Neural cell (in vitro differentiated cells): ENCODE data around the gene MYBPHL. TPM values are rescaled to one million over a fixed set of nuclear protein-coding genes. Genes with fewer than 3 reads are reported as not detected.

Experiments used
- H2AFZ ChIP-seq: fragments of 200-600, 300-800 bp; sonication (generic), shearing (Covaris generic); 2 replicates; pipeline ENCODE4 v1.6.0; 2014; ENCODE audit warnings: low read depth, mild to moderate bottlenecking, antibody characterized with exemption, low read length, moderate library complexity
- H3F3A ChIP-seq: fragments of 200-600 bp; shearing (Covaris generic); 2 replicates; pipeline ENCODE4 v1.6.1; 2016; ENCODE audit warnings: mild to moderate bottlenecking, moderate library complexity, mixed read lengths, antibody characterized with exemption, low read length; ENCODE audit not compliant: insufficient read depth, poor library complexity, severe bottlenecking
- H3K27ac ChIP-seq: fragments of 200-600, 300-800 bp; sonication (generic), shearing (Covaris generic); 2 replicates; pipeline ENCODE4 v1.5.1; 2014; ENCODE audit warnings: mild to moderate bottlenecking, low read length, moderate library complexity
- H3K27me3 ChIP-seq: fragments of 300-800, 200-600 bp; sonication (generic), shearing (Covaris generic); 2 replicates; pipeline ENCODE4 v1.6.0; 2014; ENCODE audit warnings: mild to moderate bottlenecking, low read depth, low read length, moderate library complexity; ENCODE audit not compliant: insufficient read depth
- H3K36me3 ChIP-seq: fragments of 300-800, 200-600 bp; sonication (generic), shearing (Covaris generic); 2 replicates; pipeline ENCODE4 v1.5.1; 2014; ENCODE audit warnings: mild to moderate bottlenecking, antibody characterized with exemption, low read length, moderate library complexity; ENCODE audit not compliant: insufficient read depth
- H3K4me2 ChIP-seq: fragments of 300-800, 200-600 bp; sonication (generic), shearing (Covaris generic); 2 replicates; pipeline ENCODE4 v1.6.0; 2014; ENCODE audit warnings: mild to moderate bottlenecking, low read length
- H3K4me3 ChIP-seq: fragments of 300-800, 200-600 bp; sonication (generic), shearing (Covaris generic); 2 replicates; pipeline ENCODE4 v1.5.1; 2014; ENCODE audit warnings: mild to moderate bottlenecking, low read length, moderate library complexity
- H3K79me2 ChIP-seq: fragments of 200-600 bp; shearing (Covaris generic); replicated peaks from 2 replicates; pipeline ENCODE4 v1.6.0; 2014; ENCODE audit warnings: mild to moderate bottlenecking, low read length, moderate library complexity; ENCODE audit not compliant: insufficient read depth
- H3K9ac ChIP-seq: fragments of 300-800, 200-600 bp; sonication (generic), shearing (Covaris generic); 2 replicates; pipeline ENCODE4 v1.6.1; 2016; ENCODE audit warnings: mild to moderate bottlenecking, low read length, mixed read lengths
- H3K9me2 ChIP-seq: fragments of 200-600 bp; shearing (Covaris generic); 2 replicates; pipeline ENCODE4 v1.6.1; 2016; ENCODE audit warnings: mild to moderate bottlenecking, low read length, mixed read lengths; ENCODE audit not compliant: insufficient read depth
- H3K9me3 ChIP-seq: fragments of 200-600, 300-800 bp; sonication (generic), shearing (Covaris generic); 2 replicates; pipeline ENCODE4 v1.6.1; 2016; ENCODE audit warnings: mild to moderate bottlenecking, mixed run types, low read length, moderate library complexity, mixed read lengths
- H4K20me1 ChIP-seq: fragments of 200-600 bp; shearing (Covaris generic); 2 replicates; pipeline ENCODE4 v1.6.1; 2016; ENCODE audit warnings: mild to moderate bottlenecking, mixed run types; ENCODE audit not compliant: insufficient read depth
- EP300 ChIP-seq: fragments of 450-650 bp; conservative IDR thresholded peaks from 2 replicates; pipeline ENCODE4 v1.6.1; 2014; ENCODE audit warnings: antibody characterized with exemption, mild to moderate bottlenecking, moderate library complexity; ENCODE audit not compliant: poor library complexity, severe bottlenecking
- EZH2 ChIP-seq: fragments of 200-600, 300-800 bp; shearing (Covaris generic), sonication (generic); IDR thresholded peaks from 2 replicates; pipeline ENCODE4 v1.6.1; 2014; ENCODE audit warnings: antibody characterized with exemption, low read length, borderline replicate concordance, mild to moderate bottlenecking; ENCODE audit not compliant: insufficient read depth, poor library complexity, severe bottlenecking
- MXI1 ChIP-seq: fragments of 450-650 bp; conservative IDR thresholded peaks from 2 replicates; pipeline ENCODE4 v1.6.1; 2014; ENCODE audit warnings: antibody characterized with exemption, mild to moderate bottlenecking; ENCODE audit not compliant: poor library complexity, severe bottlenecking
- POLR2AphosphoS5 ChIP-seq: IDR thresholded peaks from 2 replicates; pipeline ENCODE4 v1.6.1; 2012
- RAD21 ChIP-seq: fragments of 450-650 bp; conservative IDR thresholded peaks from 2 replicates; pipeline ENCODE4 v1.6.1; 2014; ENCODE audit warnings: antibody characterized with exemption, mild to moderate bottlenecking, moderate library complexity
- SMC3 ChIP-seq: fragments of 450-650 bp; conservative IDR thresholded peaks from 2 replicates; pipeline ENCODE4 v1.6.1; 2014; ENCODE audit warnings: antibody characterized with exemption, mild to moderate bottlenecking, moderate library complexity; ENCODE audit not compliant: poor library complexity
- TAF1 ChIP-seq: IDR thresholded peaks from 2 replicates; pipeline ENCODE4 v1.6.1; 2012; ENCODE audit warnings: low read depth
- polyA plus RNA-seq: library from polyadenylated mRNA; depleted of rRNA; stranded (reverse); fragments of >200 nt; gene quantifications from 2 replicates; pipeline ENCODE4 v1.2.3, GENCODE V29; 2014
- TF ChIP-seq, protein P1 (sequence below): fragments of 450-650 bp; IDR thresholded peaks from 2 replicates; pipeline ENCODE4 v1.5.1; 2014; ENCODE audit warnings: antibody characterized with exemption, mild to moderate bottlenecking, moderate library complexity; ENCODE audit not compliant: poor library complexity, severe bottlenecking
- TF ChIP-seq, protein P2 (sequence below): IDR thresholded peaks from 2 replicates; pipeline ENCODE4 v1.6.1; 2012; ENCODE audit warnings: borderline replicate concordance

The MYBPHL gene
- polyA plus RNA-seq, 1 donor from 2014 or later = 1.6 TPM

GRCh38 chr1:109296782-109297181 is 10.0 kb downstream of the MYBPHL start:
- Histone ChIP-seq H3K9me3 (no peaks in the 10 kb centered on the region), H3K9ac (no peak overlapping the region), H3F3A (no peaks in the 10 kb centered on the region), H3K4me2 (no peak overlapping the region), H3K36me3 (no peaks in the 10 kb centered on the region), H4K20me1 (no peaks in the 10 kb centered on the region), H3K9me2 (no peaks in the 10 kb centered on the region), H2AFZ (no peak overlapping the region), H3K4me3 (no peak overlapping the region), H3K27ac (no peak overlapping the region), H3K27me3 (no peaks in the 10 kb centered on the region), H3K79me2 (no peaks in the 10 kb centered on the region)
- TF ChIP-seq, protein P1, sequence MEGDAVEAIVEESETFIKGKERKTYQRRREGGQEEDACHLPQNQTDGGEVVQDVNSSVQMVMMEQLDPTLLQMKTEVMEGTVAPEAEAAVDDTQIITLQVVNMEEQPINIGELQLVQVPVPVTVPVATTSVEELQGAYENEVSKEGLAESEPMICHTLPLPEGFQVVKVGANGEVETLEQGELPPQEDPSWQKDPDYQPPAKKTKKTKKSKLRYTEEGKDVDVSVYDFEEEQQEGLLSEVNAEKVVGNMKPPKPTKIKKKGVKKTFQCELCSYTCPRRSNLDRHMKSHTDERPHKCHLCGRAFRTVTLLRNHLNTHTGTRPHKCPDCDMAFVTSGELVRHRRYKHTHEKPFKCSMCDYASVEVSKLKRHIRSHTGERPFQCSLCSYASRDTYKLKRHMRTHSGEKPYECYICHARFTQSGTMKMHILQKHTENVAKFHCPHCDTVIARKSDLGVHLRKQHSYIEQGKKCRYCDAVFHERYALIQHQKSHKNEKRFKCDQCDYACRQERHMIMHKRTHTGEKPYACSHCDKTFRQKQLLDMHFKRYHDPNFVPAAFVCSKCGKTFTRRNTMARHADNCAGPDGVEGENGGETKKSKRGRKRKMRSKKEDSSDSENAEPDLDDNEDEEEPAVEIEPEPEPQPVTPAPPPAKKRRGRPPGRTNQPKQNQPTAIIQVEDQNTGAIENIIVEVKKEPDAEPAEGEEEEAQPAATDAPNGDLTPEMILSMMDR = no peak
- TF ChIP-seq SMC3 (no peak), TAF1 (no peak)
- TF ChIP-seq, protein P2, sequence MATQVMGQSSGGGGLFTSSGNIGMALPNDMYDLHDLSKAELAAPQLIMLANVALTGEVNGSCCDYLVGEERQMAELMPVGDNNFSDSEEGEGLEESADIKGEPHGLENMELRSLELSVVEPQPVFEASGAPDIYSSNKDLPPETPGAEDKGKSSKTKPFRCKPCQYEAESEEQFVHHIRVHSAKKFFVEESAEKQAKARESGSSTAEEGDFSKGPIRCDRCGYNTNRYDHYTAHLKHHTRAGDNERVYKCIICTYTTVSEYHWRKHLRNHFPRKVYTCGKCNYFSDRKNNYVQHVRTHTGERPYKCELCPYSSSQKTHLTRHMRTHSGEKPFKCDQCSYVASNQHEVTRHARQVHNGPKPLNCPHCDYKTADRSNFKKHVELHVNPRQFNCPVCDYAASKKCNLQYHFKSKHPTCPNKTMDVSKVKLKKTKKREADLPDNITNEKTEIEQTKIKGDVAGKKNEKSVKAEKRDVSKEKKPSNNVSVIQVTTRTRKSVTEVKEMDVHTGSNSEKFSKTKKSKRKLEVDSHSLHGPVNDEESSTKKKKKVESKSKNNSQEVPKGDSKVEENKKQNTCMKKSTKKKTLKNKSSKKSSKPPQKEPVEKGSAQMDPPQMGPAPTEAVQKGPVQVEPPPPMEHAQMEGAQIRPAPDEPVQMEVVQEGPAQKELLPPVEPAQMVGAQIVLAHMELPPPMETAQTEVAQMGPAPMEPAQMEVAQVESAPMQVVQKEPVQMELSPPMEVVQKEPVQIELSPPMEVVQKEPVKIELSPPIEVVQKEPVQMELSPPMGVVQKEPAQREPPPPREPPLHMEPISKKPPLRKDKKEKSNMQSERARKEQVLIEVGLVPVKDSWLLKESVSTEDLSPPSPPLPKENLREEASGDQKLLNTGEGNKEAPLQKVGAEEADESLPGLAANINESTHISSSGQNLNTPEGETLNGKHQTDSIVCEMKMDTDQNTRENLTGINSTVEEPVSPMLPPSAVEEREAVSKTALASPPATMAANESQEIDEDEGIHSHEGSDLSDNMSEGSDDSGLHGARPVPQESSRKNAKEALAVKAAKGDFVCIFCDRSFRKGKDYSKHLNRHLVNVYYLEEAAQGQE = no peak

GRCh38 chr1:109295712-109296415 is 10.9 kb downstream of the MYBPHL start:
- Histone ChIP-seq H3K9me3 (no peaks in the 10 kb centered on the region), H3K27ac (no peak overlapping the region)

More at GRCh38 chr1:109295712-109296415, 10.9 kb downstream of the MYBPHL start:
- no peaks in the 10 kb centered on the region for H3F3A ChIP-seq
- no peak for TF ChIP-seq TAF1
- TF ChIP-seq RAD21 = no peak
- TF ChIP-seq, protein P2 = no peak
- TF ChIP-seq EZH2 = no peak
- no peak for TF ChIP-seq EP300
- TF ChIP-seq POLR2AphosphoS5 = no peak
- no peak for TF ChIP-seq MXI1
- TF ChIP-seq SMC3 = no peak
- TF ChIP-seq, protein P1 = no peak
- H3K9ac ChIP-seq = no peak overlapping the region
- H3K79me2 ChIP-seq = no peaks in the 10 kb centered on the region
- H3K36me3 ChIP-seq = no peaks in the 10 kb centered on the region
- H3K4me2 ChIP-seq = no peak overlapping the region
- H3K4me3 ChIP-seq = no peak overlapping the region
- H2AFZ ChIP-seq = no peak overlapping the region
- no peaks in the 10 kb centered on the region for H3K27me3 ChIP-seq
- H4K20me1 ChIP-seq = no peaks in the 10 kb centered on the region
- H3K9me2 ChIP-seq = no peaks in the 10 kb centered on the region
